KG1 (cell line): ENCODE measurements around the gene CD180.

Experiments
- DNase-seq: peaks from one replicate; lab custom pipeline; 2025; lab: John Stamatoyannopoulos, UW

The CD180 gene

GRCh38 chr5:67160985-67161384 lies 35.6 kb downstream of the CD180 start:
- no peak for DNase-seq

GRCh38 chr5:67160272-67160671 lies 36.3 kb downstream of the CD180 start:
- no peak for DNase-seq

- no peak for DNase-seq
Measured at GRCh38 chr5:67156976-67157583, 39.5 kb downstream of the CD180 start.

- no peak for DNase-seq
Measured at GRCh38 chr5:67154556-67155206, 41.9 kb downstream of the CD180 start.

GRCh38 chr5:67153292-67153691 lies 43.3 kb downstream of the CD180 start:
- DNase-seq, result no peak

- no peak for DNase-seq
Measured at GRCh38 chr5:67152400-67152799, 44.2 kb downstream of the CD180 start.

- no peak for DNase-seq
Measured at GRCh38 chr5:67149951-67150523, 46.6 kb downstream of the CD180 start.

GRCh38 chr5:67149057-67149950 lies 47.3 kb downstream of the CD180 start:
- no peak for DNase-seq

- no peak for DNase-seq
Measured at GRCh38 chr5:67147760-67148159, 48.8 kb downstream of the CD180 start.

- DNase-seq, result no peak
Measured at GRCh38 chr5:67146981-67147380, 49.6 kb downstream of the CD180 start.

- no peak for DNase-seq
Measured at GRCh38 chr5:67146574-67146973, 50.0 kb downstream of the CD180 start.

- no peak for DNase-seq
Measured at GRCh38 chr5:67144183-67144639, 52.4 kb downstream of the CD180 start.

- DNase-seq, result no peak
Measured at GRCh38 chr5:67143549-67143948, 53.0 kb downstream of the CD180 start.

- no peak for DNase-seq
Measured at GRCh38 chr5:67142816-67143215, 53.8 kb downstream of the CD180 start.

GRCh38 chr5:67141644-67142043 lies 55.0 kb downstream of the CD180 start:
- no peak for DNase-seq

- DNase-seq, result no peak
Measured at GRCh38 chr5:67140413-67140812, 56.2 kb downstream of the CD180 start.

GRCh38 chr5:67139030-67139429 lies 57.6 kb downstream of the CD180 start:
- no peak for DNase-seq

- no peak for DNase-seq
Measured at GRCh38 chr5:67135381-67135984, 61.1 kb downstream of the CD180 start.

GRCh38 chr5:67133776-67134175 lies 62.8 kb downstream of the CD180 start:
- DNase-seq, result no peak

- DNase-seq, result no peak
Measured at GRCh38 chr5:67133217-67133616, 63.4 kb downstream of the CD180 start.

GRCh38 chr5:67129768-67130167 lies 66.8 kb downstream of the CD180 start:
- no peak for DNase-seq
